Duodenal mucosa (tissue), 2 donors: ENCODE measurements around the gene CSNK1D.

ENCODE experiments used
- H3K27ac ChIP-seq: one replicate; pipeline ENCODE4 v1.7.0; 2013; ENCODE audit warnings: low read depth, low read length
- H3K27me3 ChIP-seq, 2 donors: one replicate each; pipeline ENCODE4 v1.7.0; 2013; ENCODE audit warnings: low read length in 2 of 2, control low read depth in 1 of 2; ENCODE audit not compliant: insufficient read depth in 2 of 2, control insufficient read depth in 1 of 2
- H3K36me3 ChIP-seq, 2 donors: one replicate each; pipeline ENCODE4 v1.7.0; 2013; ENCODE audit warnings: low read length in 2 of 2, control low read depth in 1 of 2; ENCODE audit not compliant: insufficient read depth in 2 of 2, control insufficient read depth in 1 of 2
- H3K4me1 ChIP-seq, 2 donors: one replicate each; pipeline ENCODE4 v1.7.0; 2013; ENCODE audit warnings: low read length in 2 of 2, control low read depth in 1 of 2; ENCODE audit not compliant: insufficient read depth in 2 of 2, control insufficient read depth in 1 of 2
- H3K4me3 ChIP-seq, 2 donors: one replicate each; pipeline ENCODE4 v1.7.0; 2013; ENCODE audit warnings: low read length in 2 of 2, low read depth in 1 of 2
- H3K9ac ChIP-seq, 2 donors: one replicate each; pipeline ENCODE4 v1.7.0; 2013; ENCODE audit warnings: low read length in 2 of 2, low read depth in 1 of 2
- H3K9me3 ChIP-seq, 2 donors: one replicate each; pipeline ENCODE4 v1.7.0; 2013; ENCODE audit warnings: low read length in 2 of 2, control low read depth in 1 of 2; ENCODE audit not compliant: control insufficient read depth in 1 of 2

The CSNK1D gene

DNA sequence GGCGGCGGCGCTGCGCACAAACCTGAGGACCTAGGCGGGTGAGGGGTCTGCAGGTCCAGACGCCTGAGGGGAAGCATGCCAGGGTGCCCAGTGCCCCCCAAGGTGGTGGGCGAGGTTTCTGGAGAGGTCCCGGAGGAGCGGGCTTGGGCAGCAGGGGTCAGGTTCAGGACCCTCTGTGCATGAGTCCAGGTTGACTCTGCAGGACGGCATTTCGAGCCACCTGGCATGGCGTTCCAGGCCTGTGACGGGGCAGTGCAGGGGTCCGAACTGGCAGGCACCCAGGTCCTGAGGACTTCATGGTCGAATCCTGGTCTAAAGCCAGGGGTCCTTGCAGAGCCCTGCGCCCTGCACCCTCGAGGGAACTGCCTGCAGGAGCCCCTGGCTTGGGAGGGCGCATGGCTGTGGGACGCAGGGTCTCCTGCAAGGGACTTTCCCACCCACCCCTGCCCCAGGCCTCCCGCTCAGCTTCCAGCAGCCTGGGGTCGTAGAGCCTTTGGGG lies 41.1 kb downstream of the CSNK1D start:
- Histone ChIP-seq H3K4me3 (peak overlapping the region in 1 of 2 donors; percentile 70), H3K36me3 (peaks cover 0 to 1% of the 10 kb centered on the region in 2 donors), H3K27ac (peak overlapping the region; percentile 75), H3K9me3 (no peaks in the 10 kb centered on the region), H3K27me3 (no peaks in the 10 kb centered on the region), H3K9ac (peak overlapping the region; percentile 57 to 75), H3K4me1 (peaks cover 30 to 52% of the 10 kb centered on the region in 2 donors)

DNA sequence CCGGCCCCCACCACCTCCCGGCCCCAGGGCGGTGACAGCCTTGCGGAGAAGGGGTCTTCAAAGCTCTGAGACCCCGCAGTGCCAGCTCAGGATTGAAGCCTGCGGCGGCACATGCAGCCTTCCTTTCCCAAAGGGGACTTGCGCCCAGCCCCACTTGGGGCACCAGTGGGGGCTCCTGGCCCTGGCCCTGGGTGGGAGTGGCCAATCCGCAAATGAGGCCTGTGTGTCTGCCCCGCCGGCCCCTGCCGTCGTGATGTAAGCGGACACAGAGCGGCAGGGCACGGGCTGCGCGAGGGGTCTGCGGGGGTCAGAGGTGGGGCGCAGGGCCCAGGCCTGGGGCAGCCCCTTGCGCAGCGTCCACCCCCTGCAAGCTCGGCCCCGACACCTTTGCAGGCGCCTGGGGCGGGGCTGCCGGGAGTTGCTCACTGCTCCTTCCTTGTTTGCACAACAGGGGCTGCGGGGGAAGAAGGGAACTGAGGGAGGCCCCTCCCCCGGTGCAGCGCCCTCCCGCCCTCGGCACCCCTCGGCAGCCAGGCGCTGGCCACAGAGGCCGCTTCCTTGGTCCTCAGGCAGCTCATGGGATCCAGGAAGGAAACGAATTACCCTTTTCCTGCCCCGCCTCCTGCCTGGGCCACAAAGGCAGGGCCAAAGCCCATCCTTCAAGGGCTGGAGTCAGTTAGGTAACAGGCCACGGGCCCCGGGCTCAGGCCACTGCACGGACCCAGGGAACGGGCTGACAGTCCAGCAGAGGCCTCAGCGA lies 41.8 kb downstream of the CSNK1D start:
- Histone ChIP-seq H3K27me3 (no peaks in the 10 kb centered on the region), H3K9ac (peak overlapping the region; percentile 57 to 75), H3K27ac (peak overlapping the region; percentile 75), H3K36me3 (no peaks in the 10 kb centered on the region), H3K9me3 (no peaks in the 10 kb centered on the region), H3K4me1 (peaks cover 30 to 51% of the 10 kb centered on the region in 2 donors), H3K4me3 (peak overlapping the region; percentile 64 to 70)

DNA sequence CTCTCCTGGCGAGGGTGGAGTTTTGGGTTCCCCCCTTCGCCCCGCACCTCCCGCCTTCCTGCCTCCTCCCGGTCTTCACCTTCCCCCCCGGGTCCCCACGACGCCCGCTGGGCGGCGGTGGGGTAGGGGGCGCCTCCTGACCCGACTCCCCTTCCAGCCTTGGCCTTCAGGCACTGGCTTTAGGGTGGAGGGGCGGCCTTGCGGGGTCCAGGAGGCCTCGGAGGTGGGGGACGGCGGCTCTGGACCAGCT lies 42.3 kb downstream of the CSNK1D start:
- Histone ChIP-seq H3K4me1 (peaks cover 25 to 45% of the 10 kb centered on the region in 2 donors), H3K9ac (peak overlapping the region; percentile 57 to 75), H3K4me3 (peak overlapping the region; percentile 64 to 70), H3K27ac (peak overlapping the region; percentile 75), H3K27me3 (no peaks in the 10 kb centered on the region), H3K36me3 (no peaks in the 10 kb centered on the region), H3K9me3 (no peaks in the 10 kb centered on the region)

DNA sequence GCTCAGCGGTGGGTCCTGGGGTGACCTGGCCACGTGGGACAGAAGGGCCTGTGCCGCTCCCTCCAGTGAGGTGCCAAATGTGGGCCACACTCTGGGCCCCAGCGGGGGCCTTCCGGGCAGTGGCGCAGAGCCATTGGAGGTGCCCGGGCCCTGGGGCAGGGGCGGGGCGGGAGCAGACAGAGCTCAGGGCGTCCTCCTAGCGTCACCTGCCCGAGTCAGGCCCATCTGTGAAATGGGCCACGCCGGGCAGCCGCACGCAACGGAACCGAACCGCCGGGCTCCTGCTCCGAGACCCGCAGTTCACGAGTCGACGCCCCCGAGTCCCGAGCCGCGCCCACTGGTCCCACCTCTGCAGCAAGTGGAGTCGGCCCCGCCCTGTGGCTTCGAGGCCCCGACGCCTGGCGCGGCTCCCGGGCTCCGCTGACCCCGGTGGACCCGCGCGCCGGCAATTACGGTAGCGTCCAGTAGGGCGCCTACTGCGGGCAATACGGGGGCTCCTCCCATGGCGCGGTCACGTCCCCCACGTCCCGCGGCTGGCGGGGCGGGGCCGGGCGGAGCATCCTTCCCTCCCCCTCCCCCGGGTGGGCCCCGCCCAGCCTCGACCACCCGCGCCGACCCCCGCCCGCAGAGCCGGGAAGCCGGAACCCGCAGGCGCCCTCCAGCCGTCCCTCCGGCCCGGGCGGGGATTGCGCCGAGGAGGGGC lies 42.7 kb downstream of the CSNK1D start:
- no peaks in the 10 kb centered on the region for H3K9me3 ChIP-seq
- peak overlapping the region; percentile 57 to 75 for H3K9ac ChIP-seq
- H3K4me3 ChIP-seq: peak overlapping the region; percentile 65 to 70
- peaks cover 20 to 41% of the 10 kb centered on the region in 2 donors for H3K4me1 ChIP-seq
- H3K27ac ChIP-seq: peak overlapping the region; percentile 75
- H3K36me3 ChIP-seq: no peaks in the 10 kb centered on the region
- no peaks in the 10 kb centered on the region for H3K27me3 ChIP-seq

DNA sequence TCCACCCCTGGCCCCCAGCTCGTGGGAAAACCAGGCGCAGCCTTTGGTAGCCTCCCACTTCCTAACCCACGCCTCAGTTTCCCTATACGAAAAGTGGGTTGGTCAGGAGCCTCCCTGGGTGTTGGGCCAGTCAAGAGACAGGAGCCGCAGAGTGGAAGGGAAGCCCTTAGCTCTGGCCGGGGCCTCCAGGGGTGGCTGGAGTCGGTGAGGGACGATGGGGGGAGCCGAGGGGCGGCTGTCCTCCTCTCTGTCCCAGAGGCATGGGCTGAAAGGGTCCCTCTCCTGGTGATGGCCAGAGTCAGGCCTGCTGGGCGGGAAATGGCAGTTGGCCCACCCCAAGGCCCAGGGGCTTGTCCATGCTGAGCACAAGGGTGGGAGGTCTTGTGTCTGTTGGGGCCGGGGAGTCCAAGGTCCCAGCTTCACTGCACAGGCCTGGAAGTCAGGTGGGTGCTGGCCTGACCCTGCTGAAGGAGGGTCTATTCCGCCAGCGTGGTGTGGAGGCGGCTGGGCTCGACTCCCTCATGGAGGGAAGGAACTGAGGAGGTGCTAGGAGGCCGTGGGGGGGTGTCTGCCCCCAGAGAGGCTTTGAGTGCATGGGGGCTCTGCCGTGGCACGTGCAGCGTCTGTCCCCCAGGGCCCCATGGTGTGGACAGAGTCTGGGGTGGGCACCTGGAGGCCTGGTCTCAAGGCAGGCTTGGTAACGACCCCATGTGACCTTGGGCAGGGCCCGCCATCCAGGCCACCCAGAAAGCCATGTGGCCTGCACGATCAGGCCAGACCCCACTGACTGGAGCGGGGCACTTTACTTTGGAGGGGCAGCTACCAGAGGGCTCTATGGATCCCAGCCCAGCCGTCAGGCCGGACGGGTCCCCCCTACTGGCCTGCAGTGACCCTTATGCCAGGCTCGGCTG lies 43.5 kb downstream of the CSNK1D start:
- H3K36me3 ChIP-seq: no peaks in the 10 kb centered on the region
- H3K27ac ChIP-seq: peak overlapping the region; percentile 75
- H3K9me3 ChIP-seq: no peaks in the 10 kb centered on the region
- peaks cover 14 to 37% of the 10 kb centered on the region in 2 donors for H3K4me1 ChIP-seq
- no peaks in the 10 kb centered on the region for H3K27me3 ChIP-seq
- peak overlapping the region; percentile 54 to 61 for H3K9ac ChIP-seq
- H3K4me3 ChIP-seq: peak overlapping the region; percentile 62 to 65

DNA sequence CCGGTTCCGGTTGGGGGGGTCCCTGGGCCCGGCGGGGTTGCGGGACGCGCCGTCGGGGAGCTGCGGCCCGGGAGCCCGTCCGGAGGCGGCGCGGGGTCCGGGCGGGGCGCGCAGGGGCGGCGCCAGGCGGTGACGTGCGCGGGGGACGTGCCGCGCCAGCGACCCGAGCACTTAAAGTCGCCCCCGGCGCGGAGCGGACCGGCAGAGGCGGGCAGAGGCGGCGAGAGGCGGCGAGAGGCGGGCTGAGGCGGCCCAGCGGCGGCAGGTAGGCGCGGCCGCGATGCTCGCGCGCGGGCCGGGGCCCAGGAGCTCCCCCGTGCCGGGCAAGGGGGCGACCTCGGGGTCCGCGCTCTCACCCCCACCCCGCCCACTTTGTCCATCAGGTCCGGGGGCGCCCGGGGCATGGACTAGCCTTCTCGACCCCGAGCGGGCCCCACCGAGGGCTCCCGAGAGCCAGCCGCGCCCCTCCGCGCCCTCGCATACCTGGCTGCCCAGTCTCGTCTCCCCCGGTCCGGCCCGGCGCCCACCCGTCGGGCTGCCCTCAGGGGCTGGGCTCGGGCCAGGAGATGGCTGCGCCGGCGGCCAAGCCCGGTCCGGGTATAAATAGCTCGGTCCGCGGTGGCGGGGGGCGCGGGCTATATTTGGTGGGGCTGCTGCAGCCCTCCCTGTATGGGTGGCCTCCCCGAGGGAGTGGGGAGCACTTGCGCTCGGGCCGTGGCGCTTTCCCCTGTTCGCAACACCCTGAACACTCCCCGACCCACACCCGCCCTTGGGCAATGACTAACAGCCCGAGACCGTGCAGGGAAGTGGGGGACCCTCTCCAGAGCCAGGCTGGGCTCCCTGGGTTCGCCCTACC lies 44.4 kb downstream of the CSNK1D start, which contains the start of gene SLC16A3:
Gene SLC16A3 (plus strand): TSS at position 201 of the 856 bp plus-strand sequence. CDS start 6,967 bp downstream, outside the sequence.
- H3K36me3 ChIP-seq: no peaks in the 10 kb centered on the region
- H3K4me3 ChIP-seq: peak within 1 kb of the TSS; percentile 62 to 71
- peak within 1 kb of the TSS; percentile 87 for H3K27ac ChIP-seq
- H3K4me1 ChIP-seq: peaks cover 14 to 32% of the 10 kb centered on the region in 2 donors
- H3K27me3 ChIP-seq: no peaks in the 10 kb centered on the region
- peak within 1 kb of the TSS; percentile 61 to 72 for H3K9ac ChIP-seq
- no peaks in the 10 kb centered on the region for H3K9me3 ChIP-seq

DNA sequence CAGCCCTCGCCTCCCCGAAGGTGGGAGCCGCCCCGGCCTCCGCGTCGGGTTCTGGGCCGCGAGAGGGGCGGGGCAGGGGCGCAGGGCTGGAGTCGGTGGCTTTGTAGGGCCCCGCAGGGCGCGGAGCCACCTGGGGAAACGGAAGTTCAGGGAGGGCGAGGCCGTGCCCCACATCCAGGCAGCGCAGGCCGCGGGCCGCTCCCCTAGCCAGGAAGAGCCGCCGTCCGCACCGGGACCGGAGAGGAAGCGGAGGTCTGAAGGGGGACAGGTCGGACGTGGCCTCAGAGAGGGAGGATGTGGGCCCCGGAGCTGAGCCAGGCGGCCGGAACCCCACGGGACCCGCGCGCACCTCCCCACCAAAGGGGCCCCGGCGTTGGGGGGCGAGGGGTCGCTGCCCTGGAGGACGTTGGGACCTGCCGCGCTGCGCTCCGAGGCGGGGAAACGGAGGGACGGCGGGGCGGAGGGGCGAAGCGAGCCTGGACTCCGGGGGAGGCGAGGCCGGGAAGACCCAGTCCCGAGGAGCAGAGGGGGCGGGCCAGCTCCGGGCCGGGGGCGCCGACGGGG lies 45.1 kb downstream of the CSNK1D start:
- H3K9me3 ChIP-seq: no peaks in the 10 kb centered on the region
- H3K27ac ChIP-seq: peak overlapping the region; percentile 87
- no peaks in the 10 kb centered on the region for H3K27me3 ChIP-seq
- peak overlapping the region; percentile 56 to 71 for H3K4me3 ChIP-seq
- no peaks in the 10 kb centered on the region for H3K36me3 ChIP-seq
- H3K9ac ChIP-seq: peak overlapping the region; percentile 59 to 72
- H3K4me1 ChIP-seq: peaks cover 14 to 32% of the 10 kb centered on the region in 2 donors

DNA sequence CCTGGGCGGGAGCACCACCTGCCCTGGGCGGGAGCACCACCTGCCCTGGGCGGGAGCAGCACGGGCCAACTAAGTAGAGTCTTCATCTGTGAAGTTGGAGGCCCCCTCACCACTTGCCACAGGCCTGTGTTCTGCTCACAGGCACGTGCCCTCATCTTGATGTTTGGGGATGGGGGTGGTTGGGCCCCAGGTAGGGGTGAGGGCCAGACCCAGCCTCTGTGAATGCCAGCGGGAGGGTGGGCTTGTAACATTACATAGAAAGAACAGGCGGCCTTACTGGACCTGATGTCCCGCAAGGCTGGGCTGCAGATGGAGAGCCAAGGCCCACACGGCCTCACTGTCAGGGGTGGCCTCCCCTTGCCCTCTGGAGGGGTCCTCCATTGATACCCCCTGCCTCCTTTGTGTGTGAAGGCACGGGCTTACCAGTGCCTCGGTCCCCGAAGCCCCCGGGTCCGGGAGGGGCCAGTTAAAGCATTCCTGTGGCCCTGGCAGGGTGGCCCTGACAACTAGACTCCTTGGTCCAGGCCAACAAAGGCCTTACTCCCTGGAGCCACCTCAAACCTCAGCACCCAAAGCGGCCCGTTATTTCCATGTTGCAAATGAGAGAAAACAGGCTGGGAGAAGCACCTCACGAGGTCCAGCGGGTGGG lies 45.7 kb downstream of the CSNK1D start:
- peak overlapping the region; percentile 87 for H3K27ac ChIP-seq
- H3K4me1 ChIP-seq: peaks cover 10 to 32% of the 10 kb centered on the region in 2 donors
- H3K27me3 ChIP-seq: no peaks in the 10 kb centered on the region
- H3K9ac ChIP-seq: peak overlapping the region; percentile 59 to 72
- no peaks in the 10 kb centered on the region for H3K36me3 ChIP-seq
- H3K4me3 ChIP-seq: peak overlapping the region; percentile 56 to 71
- no peaks in the 10 kb centered on the region for H3K9me3 ChIP-seq
